HG03280 (cell line): ENCODE data around the gene OSGEP.

ENCODE experiments used
- ATAC-seq: cut with Tn5 transposase; IDR thresholded peaks from one replicate; pipeline ENCODE4 v1.9.1; 2021; ENCODE audit warnings: mild to moderate bottlenecking, moderate library complexity; ENCODE audit not compliant: unreplicated experiment

The OSGEP gene

GRCh38 chr14:20400589-20400964, 54.0 kb downstream of the OSGEP start:
- no peak for ATAC-seq

DNA sequence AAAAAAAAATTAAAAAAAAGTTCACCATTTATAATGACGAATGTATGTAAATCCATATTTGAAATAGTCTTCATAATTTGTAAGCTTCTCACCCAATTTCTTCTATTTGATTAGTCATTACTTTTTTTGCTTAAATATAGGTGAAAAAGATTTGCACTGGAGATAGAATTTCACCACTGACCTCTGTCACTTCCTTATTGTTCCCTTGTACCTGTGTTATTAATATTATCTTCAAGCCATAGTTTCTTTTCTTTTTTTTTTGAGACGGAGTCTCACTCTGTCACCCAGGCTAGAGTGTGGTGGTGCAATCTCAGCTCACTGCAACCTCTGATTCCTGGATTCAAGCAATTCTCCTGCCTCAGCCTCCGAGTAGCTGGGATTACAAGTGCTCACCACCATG, 57.1 kb downstream of the OSGEP start:
- ATAC-seq: no peak
